ENCODE measurements around the gene CFAP54.

GRCh38 chr12:96889273-96889933, 400.0 kb downstream of the CFAP54 start:
- TF ChIP-seq CTCF (IDR thresholded peaks at IDR 0.05) (no peak), POLR2A (IDR thresholded peaks at IDR 0.05) (no peak)
